HG02970 (cell line): Measurements from ENCODE around the gene ELAVL1.
"Not testable (repeated sequence)": the region's sequence is repeated elsewhere in the genome, so short reads cannot be mapped to it uniquely, and the experiment has no call there.

Experiments
- ATAC-seq: cut with Tn5 transposase; IDR thresholded peaks from one replicate; pipeline ENCODE4 v1.9.1; 2021; ENCODE audit warnings: mild to moderate bottlenecking, moderate library complexity, moderate number of reproducible peaks; ENCODE audit not compliant: unreplicated experiment, low FRiP score

Gene ELAVL1

DNA sequence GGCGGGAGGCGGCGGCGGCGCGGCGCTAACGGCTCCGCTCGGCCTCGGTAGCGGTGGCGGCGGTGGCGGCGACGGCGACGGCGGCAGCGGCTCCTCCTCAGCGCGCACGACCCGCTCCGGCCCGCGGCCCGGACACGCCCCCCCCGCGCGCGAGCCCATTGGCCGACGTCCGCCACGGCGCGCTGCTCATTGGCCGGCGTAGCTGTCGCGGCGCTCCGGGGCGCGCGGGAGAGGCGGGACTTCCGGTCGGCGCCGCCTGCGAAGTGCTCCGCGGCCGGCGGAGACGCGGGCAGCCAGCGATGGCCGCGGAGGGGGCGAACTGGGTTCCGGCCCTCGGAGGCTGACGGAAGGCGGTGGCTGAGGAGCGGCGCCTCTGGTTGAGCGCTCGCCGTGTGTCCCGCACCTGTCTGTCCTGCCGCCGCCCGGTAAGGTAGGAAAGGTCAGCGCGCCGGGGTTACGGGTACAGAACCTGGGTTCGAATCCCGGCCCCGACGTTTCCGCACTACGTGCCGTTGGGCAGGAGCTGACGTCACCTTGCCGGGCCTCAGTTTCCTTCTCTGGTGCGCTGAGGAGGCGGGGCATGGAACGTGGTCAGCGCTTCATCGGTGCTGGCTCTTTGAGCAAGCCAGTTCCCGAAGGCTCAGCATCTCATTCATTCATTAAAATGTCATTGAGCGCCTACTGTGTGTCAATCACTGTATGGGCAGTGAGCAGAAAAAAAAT lies at the start of gene ELAVL1:
Gene ELAVL1, minus strand, starts transcription at position 108 of the 723 bp plus-strand sequence. CDS start 13,826 bp downstream, outside the sequence.
- ATAC-seq = peak; percentile 73

DNA sequence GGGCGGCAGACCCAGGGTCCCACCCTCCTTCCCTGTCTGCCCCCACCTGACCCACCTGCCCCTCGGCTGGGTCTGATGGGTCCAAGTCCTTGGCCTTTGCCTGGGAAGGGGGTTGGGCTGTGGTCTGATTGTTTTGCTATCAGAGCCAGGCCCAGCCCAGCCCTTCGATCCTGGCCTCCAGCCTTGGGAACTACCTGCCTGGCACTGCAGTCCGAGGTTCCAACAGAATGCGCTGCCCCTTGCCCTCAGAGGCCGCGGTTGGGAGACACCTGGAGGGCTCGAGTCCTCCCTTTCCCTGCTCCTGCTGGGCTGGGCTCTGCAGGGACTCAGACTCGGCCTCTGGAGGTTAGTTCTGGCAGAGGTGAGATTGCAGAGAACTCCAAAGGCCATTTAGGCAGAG lies 48.7 kb upstream of the ELAVL1 start:
- ATAC-seq = no peak

DNA sequence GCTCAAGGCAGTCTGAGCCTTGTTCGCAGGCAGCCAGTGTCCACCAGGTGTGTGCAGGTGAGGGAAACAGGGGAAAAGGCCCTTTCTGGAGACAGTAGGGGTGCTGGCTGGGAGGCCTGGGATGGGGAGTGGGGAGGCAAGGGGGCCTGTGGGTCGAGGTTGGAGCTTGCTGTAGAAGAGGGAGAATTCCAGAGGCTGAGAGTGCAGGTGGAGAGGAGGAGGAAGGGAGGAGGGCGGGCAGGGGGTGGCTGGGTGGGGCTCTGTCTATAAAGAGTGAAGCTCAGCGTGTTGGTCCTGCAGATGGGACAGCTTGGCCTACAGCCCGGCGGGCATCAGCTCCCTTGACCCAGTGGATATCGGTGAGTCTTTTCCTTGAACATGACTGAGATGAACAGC lies 47.0 kb upstream of the ELAVL1 start, which contains the start of gene CCL25:
Gene CCL25, plus strand, starts transcription at position 297 of the 396 bp plus-strand sequence. CDS start 290 bp downstream, outside the sequence.
- no peak for ATAC-seq

DNA sequence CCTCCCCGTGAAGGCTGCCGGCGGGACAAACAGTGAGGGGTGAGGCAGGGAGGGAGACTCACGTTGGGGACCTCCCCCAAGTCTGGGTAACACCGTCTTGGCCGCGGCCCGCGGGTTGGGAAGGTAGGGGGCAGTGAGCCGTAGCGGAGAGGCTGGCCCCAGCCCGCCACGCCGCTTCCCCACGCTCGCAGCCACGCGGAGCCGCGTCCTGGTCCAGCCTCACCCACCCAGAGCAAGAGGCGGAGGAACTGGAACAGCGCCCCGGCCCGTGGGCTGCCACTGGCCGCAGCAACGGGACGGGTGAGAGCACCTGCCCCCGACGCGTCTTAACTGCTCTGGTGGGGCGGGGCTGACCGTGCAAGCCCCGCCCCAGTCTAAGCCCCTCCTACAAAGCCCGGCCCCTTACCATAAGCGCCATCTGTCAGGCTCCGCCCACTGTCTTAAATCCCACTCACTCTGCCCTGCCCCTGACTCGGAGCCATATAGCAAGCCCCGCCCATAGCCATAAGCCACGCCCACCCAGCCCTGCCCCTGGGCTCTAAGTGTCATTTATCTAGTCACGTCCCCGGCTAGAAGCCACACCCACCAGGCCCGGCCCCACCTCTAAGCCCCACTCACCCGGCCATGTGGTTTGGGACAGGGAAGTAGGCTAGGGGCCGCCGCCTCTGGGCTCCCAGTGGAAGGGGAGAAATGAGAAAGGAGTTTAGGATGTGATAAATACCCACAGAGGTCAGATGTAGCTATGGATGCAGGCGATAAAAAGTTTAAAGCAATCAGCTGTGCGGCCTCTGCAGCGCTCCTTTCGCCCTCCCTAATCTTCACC lies 45.0 kb upstream of the ELAVL1 start:
- peak; percentile 85 for ATAC-seq

DNA sequence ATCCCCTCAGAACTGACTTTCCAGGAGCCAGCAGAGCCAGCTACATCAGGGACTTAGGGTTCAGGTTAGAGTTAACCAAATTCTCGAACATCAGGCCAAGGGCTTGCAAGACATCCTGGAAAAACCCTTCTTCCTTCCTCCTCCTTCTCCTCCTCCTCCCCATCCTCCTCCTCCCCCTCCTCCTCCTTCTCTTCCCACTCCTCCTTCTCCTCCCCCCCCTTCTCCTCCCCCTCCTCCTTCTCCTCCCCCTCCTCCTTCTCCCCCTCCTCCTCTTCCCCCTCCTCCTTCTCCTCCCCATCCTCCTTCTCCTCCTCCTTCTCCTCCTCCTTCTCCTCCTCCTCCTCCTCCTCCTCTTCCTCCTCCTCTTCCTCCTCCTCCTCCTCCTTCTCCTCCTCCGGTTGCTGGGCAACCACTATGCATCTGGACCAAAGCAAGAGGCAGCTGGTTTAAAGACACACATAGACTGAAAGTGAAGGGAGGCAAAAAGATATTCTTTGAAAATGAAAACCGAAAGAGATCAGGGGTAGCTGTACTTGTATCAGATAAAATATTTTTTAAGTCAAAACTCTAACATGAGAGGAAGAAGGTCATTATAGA lies 41.2 kb upstream of the ELAVL1 start:
- no peak for ATAC-seq

DNA sequence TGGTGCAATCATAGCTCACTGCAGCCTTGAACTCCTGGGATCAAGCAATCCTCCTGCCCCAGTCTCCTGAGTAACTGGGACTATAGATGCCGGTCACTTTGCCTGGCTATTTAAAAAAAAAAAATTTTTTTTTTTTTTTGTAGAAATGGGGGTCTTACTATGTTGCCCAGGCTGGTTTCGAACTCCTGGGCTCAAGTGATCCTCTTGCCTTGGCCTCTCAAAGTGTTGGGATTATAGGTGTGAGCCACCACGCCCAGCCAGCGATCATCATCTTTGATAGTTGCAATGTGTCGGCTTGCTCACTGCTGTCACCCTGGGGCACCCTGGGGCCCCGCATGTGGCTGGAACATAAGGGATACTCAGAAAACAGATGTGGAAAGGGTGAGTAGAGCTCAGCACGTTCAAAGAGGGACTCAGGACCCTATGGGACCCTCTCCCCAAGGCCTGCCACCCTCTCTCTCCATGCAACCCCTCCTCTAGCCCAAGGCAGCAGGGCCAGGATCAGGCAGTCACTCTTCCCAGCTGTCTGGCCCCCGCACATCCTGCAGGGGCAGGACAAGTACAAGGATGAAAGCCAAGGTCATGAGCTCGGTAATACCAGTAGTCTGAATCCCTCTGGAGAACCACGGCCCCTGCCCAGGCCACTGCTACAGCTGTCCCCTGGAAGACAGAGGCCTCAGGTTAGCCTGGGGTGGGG lies 40.6 kb upstream of the ELAVL1 start:
- no peak for ATAC-seq

DNA sequence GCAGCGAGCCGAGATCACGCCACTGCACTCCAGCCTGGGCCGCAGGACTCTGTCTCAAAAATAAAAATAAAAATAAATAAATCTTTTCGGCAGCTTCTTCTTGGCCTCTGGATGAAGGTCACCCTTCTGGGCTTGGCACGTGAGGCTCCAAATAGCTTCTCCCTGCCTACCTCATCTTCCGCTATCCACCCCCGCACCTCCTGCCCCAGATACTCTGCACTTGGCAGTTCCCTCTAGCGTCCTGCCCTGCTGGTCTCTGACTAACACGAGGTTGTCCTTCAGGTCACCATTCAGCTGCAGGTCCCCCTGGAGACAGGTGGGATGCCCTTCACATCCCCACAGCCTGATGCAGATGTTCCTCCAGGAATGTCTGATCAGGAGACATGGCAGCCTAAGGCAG lies 38.6 kb upstream of the ELAVL1 start:
- ATAC-seq = no peak

DNA sequence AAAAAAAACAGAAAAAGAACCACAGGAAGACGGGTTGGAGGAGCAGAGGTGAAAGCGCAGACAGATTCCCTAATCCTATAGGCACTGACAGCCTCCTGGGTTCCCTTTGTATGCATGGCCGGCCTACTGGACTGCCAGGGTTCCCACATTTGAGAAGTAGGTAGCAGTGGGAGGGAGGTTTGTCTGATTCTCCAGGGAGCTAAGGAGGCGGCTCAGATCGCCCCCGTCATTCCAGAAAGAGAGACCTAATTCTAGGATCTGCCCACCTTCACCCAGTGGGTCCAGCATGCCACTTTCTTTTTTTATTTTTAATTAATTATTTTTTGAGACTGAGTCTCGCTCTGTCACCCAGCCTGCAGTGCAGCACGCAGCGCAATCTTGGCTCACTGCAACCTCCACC lies 37.5 kb upstream of the ELAVL1 start:
- no peak for ATAC-seq

DNA sequence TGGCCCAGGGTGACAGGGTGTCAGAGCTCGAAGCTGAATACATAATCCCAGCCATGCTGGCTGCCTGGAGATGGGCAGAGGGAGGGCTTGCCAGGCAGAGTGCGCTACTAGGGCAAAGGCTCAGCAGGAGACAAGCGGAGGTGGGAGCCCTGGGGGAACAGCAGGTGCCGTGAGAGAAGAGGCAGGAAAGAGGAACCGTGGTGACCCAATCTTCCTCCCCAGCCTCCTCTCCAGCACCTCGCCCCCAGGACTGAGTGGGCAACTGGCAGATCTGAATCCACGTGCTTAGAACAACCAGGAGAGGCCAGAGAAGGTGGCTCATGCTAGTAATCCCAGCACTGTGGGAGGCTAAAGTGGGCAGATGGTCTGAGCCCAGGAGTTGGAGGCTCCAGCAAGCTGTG lies 36.1 kb upstream of the ELAVL1 start:
- no peak for ATAC-seq

DNA sequence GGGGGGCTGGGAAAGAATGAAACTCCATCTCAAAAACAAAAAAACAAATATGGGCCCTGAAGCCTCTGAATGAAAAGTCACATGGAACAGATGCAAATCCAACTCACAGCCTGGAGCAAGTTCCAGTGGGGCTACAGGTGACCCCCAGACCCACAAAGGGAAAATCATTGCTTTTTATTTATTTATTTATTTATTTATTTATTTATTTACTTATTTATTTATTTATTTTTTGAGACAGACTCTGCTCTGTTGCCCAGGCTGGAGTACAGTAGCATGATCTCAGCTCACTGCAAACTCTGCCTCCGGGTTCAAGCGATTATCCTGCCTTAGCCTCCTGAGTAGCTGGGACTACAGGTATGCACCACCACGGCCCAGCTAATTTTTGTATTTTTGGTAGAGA lies 33.8 kb upstream of the ELAVL1 start:
- no peak for ATAC-seq

DNA sequence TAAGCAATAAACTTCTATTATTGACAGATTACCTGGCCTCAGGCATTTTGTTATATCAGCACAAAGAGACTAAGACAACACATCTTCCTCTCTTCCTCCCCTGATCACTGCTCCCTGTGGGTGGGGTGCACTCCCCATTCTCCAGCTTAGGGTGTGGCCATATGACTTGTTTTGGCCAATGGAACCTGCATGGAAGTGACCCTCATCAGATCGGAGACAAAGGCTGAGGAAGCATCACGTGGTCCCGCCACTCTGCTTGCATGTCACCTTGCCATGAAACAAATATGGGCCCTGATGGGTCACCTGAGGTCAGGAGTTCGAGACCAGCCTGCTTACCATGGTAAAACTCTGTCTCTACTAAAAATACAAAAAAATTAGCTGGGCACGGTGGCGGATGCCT lies 33.4 kb upstream of the ELAVL1 start:
- ATAC-seq = no peak

DNA sequence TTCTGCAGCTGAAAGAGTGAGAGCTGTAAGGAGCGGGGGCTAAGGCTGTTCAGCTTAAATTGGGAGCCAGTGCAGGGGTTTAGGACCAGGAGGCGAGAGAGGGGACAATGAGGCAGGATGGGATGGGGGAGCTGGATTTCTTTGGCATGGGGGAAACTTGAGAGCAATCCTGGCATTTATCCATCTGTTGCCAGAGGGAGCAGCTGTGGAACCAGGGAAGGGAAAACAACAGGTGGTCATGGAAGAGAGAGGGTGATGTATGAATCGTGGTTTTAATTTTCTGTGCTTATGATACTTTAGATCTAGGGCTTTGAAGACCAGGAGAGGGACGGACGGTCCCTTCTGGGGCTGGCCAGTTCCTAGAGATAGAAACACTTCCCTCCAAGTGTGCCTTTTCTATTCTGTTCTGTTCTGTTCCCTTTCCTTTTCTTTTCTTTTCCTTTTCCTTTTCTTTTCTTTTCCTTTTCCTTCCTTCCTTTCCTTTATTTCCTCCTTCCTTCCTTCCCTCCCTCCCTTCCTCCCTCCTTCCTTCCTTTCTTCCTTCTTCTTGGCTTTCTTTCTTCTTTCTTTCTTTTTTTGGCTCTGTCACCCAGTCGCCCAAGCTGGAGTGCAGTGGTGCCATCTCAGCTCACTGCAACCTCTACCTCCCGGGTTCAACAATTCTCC lies 31.1 kb upstream of the ELAVL1 start:
- no peak for ATAC-seq

DNA sequence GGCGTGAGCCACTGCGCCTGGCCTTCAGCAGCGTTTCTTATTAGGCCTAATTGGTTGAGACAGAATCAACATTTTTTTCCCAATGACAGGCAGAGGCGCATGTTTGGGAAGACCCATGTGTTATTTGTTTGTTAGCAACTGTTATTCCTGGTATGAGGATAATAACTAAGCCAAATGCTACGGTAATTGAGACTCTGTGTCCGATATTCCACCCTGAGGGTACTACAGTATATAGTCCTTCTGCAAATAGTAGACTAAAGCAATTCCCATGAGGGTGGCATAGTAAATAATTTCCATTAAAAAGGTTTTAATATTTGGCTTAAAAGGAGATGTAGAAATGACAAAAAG lies 28.7 kb upstream of the ELAVL1 start:
- ATAC-seq = no peak

DNA sequence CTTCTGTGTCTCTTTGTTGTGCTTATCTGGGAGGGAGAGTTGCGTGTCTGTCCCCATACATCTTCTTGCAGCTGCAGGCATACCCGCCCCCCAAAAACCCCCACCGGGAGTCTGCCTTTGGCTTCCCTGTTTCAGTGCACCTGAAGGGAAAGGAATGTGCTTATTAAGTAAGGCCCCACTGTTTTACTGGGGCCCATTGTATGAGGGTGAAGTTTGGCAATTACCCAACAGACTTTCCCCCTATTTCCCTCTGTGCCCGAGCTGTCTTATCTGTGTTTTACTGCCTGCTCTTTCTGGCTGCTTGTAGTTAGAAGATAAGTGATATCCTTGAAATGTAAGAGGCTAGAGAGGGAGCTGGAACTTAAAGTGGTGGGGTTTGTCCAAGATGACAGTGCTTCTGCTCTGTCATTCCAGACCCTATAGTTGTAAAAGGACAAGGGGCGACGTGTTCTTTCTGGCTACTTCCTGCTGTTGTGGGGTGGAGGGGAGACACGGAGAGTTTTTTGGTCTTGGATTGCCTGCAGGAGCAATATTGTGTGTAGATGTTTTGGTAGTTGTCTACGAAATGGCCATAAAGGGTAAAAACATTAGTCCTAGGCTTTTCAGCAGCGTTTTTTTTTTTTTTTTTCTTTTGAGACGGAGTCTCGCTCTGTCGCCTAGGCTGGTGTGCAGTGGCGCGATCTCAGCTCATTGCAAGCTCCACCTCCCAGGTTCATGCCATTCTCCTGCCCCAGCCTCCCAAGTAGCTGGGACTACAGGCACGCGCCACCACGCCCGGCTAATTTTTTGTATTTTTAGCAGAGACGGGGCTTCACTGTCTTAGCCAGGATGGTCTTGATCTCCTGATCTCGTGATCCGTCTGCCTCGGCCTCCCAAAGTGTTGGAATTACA lies 28.1 kb upstream of the ELAVL1 start:
- not testable (repeated sequence) for ATAC-seq

DNA sequence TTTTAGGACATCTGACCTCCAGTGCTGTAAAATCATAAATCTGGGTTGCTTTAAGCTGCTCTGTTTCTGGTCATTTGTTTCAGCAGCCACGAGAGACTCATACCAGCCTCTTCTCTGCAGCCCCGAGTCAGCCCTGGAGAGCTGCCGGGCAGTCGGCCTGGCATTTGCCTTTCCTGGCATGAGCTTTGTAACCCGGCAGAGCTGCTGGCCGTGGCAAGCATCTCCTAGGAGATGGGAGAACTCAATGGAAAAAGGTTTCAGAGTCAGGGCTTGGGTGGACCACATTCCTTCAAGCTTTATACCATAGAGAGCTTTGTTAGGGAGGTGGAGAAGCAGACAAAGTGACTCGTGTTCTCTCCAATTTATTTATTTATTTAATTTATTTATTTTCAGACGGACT lies 25.5 kb upstream of the ELAVL1 start:
- ATAC-seq = no peak

DNA sequence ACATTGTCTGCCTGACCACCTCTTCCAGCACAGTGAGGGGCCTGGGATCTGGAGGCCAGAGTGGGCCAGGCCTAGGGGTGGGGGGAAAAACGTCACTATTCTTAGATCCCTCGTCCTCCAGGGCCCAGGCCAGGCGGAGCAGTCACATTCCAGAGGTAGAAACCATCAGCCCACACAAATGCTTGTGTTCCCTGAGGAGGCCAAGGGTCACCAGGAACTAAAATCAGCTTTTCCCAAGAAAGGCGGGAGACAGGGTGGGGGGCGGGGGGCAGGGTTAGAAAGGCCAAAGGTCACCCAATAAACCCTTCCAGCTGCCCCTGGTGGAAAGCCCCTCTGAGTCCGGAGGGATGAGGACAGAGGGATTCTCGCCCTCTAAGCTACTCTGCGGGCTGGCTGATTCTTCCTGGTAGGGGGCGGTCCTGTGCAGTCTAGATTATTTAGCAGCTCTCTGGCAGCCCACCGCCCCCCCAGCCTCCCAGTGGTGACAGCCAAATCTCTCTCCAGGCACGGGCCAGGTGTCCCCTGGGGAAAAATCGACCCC lies 23.6 kb upstream of the ELAVL1 start:
- no peak for ATAC-seq

DNA sequence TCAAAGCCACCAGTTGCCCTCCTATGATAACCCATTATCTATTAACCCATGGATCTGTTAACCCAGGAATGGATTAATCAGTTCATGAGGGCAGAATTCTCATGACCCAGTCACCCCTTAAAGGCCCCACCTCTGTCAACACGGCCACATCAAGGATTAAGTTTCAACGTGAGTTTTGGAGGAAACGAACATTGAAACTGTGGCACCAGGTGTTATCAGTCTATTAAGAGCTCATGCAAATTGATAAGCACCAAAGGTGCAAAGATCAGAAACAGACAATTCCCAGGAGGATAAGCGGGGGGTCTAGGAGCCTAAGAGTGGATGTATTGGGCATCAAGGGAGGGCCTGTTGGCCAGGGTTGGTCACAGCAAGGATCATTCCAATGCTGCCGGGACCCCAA lies 19.9 kb upstream of the ELAVL1 start:
- no peak for ATAC-seq

DNA sequence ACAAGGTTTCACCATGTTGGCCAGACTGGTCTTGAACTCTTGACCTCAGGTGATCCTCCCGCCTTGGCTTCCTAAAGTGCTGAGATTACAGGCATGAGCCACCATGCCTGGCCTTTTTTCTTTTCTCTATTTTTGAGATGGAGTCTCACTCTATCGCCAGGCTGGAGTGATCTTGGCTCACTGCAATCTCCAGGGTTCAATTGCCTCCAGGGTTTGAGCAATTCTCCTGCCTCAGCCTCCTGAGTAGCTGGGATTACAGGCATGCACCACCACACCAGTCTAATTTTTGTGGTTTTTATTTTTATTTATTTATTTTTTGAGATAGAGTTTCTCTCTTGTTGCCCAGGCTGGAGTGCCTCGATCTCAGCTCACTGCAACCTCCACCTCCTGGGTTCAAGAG lies 18.8 kb upstream of the ELAVL1 start:
- ATAC-seq = not testable (repeated sequence)

DNA sequence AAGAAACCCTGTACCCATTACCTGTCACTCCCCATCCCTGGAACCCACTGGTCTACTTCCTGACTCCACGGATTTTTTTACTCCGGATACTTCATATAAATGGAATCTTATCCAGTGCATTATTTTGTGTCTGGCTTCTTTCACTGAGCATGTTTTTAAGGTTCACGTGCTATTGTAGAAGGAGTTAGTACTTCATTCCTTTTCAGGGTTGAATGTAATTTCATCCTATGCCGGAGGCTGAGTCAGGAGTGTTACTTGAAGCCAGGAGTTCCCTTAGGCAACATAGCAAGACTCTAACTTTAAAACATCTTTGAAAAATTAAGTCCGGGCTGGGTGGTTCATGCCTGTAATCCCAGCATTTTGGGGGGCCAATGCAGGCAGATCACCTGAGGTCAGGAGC lies 17.9 kb upstream of the ELAVL1 start:
- ATAC-seq = no peak
